Gastrocnemius medialis (tissue), 4 donors: ENCODE measurements around the gene CENPO. TPM values are rescaled to one million over a fixed set of nuclear protein-coding genes. Genes with fewer than 3 reads are reported as not detected.

Experiments
- ATAC-seq, 2 donors: fragments of 150-250 bp; one replicate each; pipeline ENCODE4 v1.9.1; 2016
- DNase-seq, 2 donors: peaks; one replicate each; pipeline ENCODE4 v3.0.0-alpha.2; 2019
- H3K27ac ChIP-seq, 4 donors: fragments of 200-600 bp; sonication (generic); 1 replicate in 1 of 4; 2 replicates in 3 of 4; pipeline ENCODE4 v1.5.1; 2016 to 2018; ENCODE audit warnings: mild to moderate bottlenecking in 2 of 4, moderate library complexity in 1 of 4
- H3K27me3 ChIP-seq, 3 donors: fragments of 200-600 bp; sonication (generic) in 2 of 3; 1 replicate in 1 of 3; 2 replicates in 2 of 3; pipeline versions ENCODE4 v1.5.1 to v1.6.0; 2016 to 2019; ENCODE audit warnings: mild to moderate bottlenecking in 1 of 3, moderate library complexity in 1 of 3
- H3K36me3 ChIP-seq, 2 donors: fragments of 200-600 bp; sonication (generic) in 1 of 2; one replicate each; pipeline ENCODE4 v1.5.1; 2017 to 2018
- H3K4me1 ChIP-seq, 2 donors: fragments of 200-600 bp; sonication (generic) in 1 of 2; one replicate each; pipeline ENCODE4 v1.5.1; 2016 to 2017; ENCODE audit warnings: mild to moderate bottlenecking in 2 of 2
- H3K4me3 ChIP-seq, 4 donors: fragments of 200-600 bp; sonication (generic) in 3 of 4; 1 replicate in 1 of 4; 2 replicates in 3 of 4; pipeline ENCODE4 v1.5.1; 2016 to 2019; ENCODE audit warnings: mild to moderate bottlenecking in 2 of 4
- H3K9me3 ChIP-seq, 3 donors: fragments of 200-600 bp; sonication (generic) in 2 of 3; 1 replicate in 1 of 3; 2 replicates in 2 of 3; pipeline ENCODE4 v1.5.1; 2016 to 2019
- POLR2A ChIP-seq, 2 donors: fragments of 450-650 bp; IDR thresholded peaks; one replicate each; pipeline ENCODE4 v1.6.1; 2017; ENCODE audit warnings: antibody characterized with exemption in 2 of 2, mild to moderate bottlenecking in 2 of 2, moderate library complexity in 2 of 2
- in situ Hi-C, 4 donors: fragments of 200-750 bp; cut with MboI; loops; one replicate each; pipeline versions ENCODE4 v1.15.0 to v1.8.0; 2017; ENCODE audit warnings: low sequenced_read_pairs in 4 of 4
- intact Hi-C: fragments of 100-400 bp; cut with DNase I; formaldehyde crosslinking; loops from one replicate; pipeline ENCODE4 v1.15.1; 2023; ENCODE audit warnings: low total_unique reads
- total RNA-seq, 4 donors: library from RNA; depleted of rRNA; stranded (reverse); fragments of >200 nt; gene quantifications; one replicate each; pipeline versions ENCODE4 v1.1.0 to v1.2.3, GENCODE V29; 2016
- TF ChIP-seq, protein P1 (sequence below), 5 experiments: fragments of 450-650 bp in 3 of 5; fragments of 200-600 bp in 2 of 5; sonication (generic) in 2 of 5; IDR thresholded peaks in 4 of 5; conservative IDR thresholded peaks in 1 of 5; 1 replicate in 4 of 5; 2 replicates in 1 of 5; pipeline ENCODE4 v1.5.1; 2016 to 2019; ENCODE audit warnings: antibody characterized with exemption in 5 of 5, mild to moderate bottlenecking in 3 of 5, moderate library complexity in 3 of 5

CENPO gene
- total RNA-seq, 4 donors from 2014 or later = 1.2 to 3.6 (median 2.7) TPM

DNA sequence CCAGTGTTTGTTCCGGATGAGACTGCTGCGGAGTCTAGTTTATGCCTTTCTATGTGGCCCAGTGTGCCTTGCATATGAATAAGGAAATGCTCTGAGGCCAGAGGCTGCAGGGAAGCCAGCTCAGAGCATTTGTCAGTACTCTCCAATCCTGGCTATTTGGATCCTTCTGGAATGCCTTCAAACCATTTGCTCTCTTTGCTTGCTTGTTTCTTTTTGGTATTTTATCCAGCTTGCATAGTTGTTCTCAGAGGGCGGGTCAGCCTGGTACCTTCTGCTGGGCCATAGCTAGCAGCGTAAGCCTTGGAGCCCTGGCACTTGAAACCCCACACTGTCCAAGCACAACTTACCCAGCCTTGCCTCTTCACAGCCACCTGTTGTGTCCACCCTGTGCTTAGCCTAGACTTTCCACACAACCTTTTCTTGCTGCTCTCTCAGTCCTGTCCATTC, 20.5 kb downstream of the CENPO start:
- no peak for TF ChIP-seq POLR2A (IDR thresholded peaks at IDR 0.05)
- TF ChIP-seq, protein P1, sequence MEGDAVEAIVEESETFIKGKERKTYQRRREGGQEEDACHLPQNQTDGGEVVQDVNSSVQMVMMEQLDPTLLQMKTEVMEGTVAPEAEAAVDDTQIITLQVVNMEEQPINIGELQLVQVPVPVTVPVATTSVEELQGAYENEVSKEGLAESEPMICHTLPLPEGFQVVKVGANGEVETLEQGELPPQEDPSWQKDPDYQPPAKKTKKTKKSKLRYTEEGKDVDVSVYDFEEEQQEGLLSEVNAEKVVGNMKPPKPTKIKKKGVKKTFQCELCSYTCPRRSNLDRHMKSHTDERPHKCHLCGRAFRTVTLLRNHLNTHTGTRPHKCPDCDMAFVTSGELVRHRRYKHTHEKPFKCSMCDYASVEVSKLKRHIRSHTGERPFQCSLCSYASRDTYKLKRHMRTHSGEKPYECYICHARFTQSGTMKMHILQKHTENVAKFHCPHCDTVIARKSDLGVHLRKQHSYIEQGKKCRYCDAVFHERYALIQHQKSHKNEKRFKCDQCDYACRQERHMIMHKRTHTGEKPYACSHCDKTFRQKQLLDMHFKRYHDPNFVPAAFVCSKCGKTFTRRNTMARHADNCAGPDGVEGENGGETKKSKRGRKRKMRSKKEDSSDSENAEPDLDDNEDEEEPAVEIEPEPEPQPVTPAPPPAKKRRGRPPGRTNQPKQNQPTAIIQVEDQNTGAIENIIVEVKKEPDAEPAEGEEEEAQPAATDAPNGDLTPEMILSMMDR (IDR thresholded peaks at IDR 0.05 in 4 of 5, conservative IDR thresholded peaks at IDR 0.05 in 1 of 5) = no peak
- no peak for ATAC-seq
- H3K4me1 ChIP-seq = peaks cover 0 to 5% of the 10 kb centered on the region in 2 donors

DNA sequence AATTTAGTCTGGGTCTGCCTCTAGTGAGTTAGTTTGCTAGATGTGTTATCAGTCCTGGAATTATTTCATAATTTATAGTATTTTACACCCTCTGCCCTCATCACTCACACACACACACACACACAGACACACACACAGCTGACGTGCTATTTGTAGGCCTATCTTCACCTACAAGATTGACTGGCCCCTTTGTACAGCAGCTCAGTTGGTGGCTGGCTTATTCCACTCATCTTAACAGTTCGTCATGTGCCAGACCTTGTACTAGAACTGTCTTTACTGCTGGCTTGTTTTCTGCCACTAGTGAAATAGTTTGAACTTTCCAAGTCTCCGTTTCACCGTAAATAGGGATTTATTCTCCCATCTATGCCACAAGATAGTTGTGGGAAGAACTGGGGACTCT, 21.3 kb downstream of the CENPO start:
- peaks cover 0 to 5% of the 10 kb centered on the region in 2 donors for H3K4me1 ChIP-seq
- intact Hi-C loops = no loop called here
- H3K27me3 ChIP-seq = no peaks in the 10 kb centered on the region
- H3K27ac ChIP-seq = no peak overlapping the region
- ATAC-seq (no peak), DNase-seq (no peak)
- H3K36me3 ChIP-seq = peaks cover 0 to 7% of the 10 kb centered on the region in 2 donors
- no peak overlapping the region for H3K4me3 ChIP-seq
- no peaks in the 10 kb centered on the region for H3K9me3 ChIP-seq
- TF ChIP-seq, protein P1 (IDR thresholded peaks at IDR 0.05 in 4 of 5, conservative IDR thresholded peaks at IDR 0.05 in 1 of 5) = no peak
- no peak for TF ChIP-seq POLR2A (IDR thresholded peaks at IDR 0.05)
- in situ Hi-C loops = no loop called here

More for the DNA sequence above, 20.5 kb downstream of the CENPO start:
- Histone ChIP-seq H3K27ac (no peak overlapping the region), H3K4me3 (no peak overlapping the region), H3K27me3 (no peaks in the 10 kb centered on the region), H3K36me3 (no peaks in the 10 kb centered on the region), H3K9me3 (no peaks in the 10 kb centered on the region)
- in situ Hi-C loops = no loop called here
- no peak for DNase-seq
- intact Hi-C loops = no loop called here

DNA sequence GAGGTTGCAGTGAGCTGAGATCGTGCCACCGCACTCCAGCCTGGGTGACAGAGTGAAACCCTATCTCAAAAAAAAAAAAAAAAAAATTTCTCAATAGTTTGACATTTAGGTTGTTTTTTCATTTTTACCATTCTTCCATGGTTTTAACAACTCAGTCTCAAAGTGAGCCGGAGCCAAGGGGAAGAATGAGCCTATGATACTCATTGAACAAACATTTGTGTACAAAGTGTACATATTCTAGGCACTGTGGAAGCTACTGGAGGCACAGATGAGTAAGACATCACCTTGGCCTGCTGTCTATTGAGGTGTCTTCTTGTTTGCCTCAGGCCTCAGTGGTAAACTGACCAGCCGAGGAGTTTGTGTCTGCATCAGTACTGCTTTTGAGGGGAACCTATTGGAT, 21.9 kb downstream of the CENPO start:
- H3K36me3 ChIP-seq = peaks cover 0 to 10% of the 10 kb centered on the region in 2 donors
- in situ Hi-C loops = no loop called here
- H3K4me1 ChIP-seq = peaks cover 0 to 5% of the 10 kb centered on the region in 2 donors
- TF ChIP-seq POLR2A (IDR thresholded peaks at IDR 0.05) = no peak
- TF ChIP-seq, protein P1 (IDR thresholded peaks at IDR 0.05 in 4 of 5, conservative IDR thresholded peaks at IDR 0.05 in 1 of 5) = no peak
- no peak overlapping the region for H3K4me3 ChIP-seq
- intact Hi-C loops = no loop called here
- DNase-seq (no peak), ATAC-seq (no peak)
- no peak overlapping the region for H3K27ac ChIP-seq
- no peaks in the 10 kb centered on the region for H3K9me3 ChIP-seq
- H3K27me3 ChIP-seq = no peaks in the 10 kb centered on the region

DNA sequence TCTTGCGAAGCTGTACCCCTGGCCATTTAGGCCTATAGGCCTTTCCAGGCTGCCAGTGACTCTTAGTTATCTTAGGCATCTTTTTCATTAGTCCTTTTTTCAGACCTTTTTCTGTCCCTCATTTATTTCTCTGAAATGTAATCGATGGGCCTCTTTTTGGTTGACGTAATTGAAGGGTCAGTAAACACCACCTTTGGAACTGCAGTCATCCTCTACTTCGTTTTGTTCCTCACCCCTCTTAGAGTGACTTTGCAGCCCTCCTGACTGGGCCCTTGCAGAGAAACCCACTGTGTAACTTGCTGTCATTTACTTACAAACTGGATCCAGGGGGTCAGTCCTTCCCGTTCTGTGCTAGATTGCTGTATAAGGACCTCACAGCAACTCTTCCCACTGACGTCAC, 23.2 kb downstream of the CENPO start:
- in situ Hi-C loops = no loop called here

More for the DNA sequence above, 23.2 kb downstream of the CENPO start:
- TF ChIP-seq POLR2A (IDR thresholded peaks at IDR 0.05) = no peak
- TF ChIP-seq, protein P1 (IDR thresholded peaks at IDR 0.05 in 4 of 5, conservative IDR thresholded peaks at IDR 0.05 in 1 of 5) = no peak
- Histone ChIP-seq H3K4me1 (peaks cover 0 to 5% of the 10 kb centered on the region in 2 donors), H3K4me3 (no peak overlapping the region), H3K36me3 (peaks cover 0 to 11% of the 10 kb centered on the region in 2 donors), H3K27ac (no peak overlapping the region), H3K9me3 (no peaks in the 10 kb centered on the region), H3K27me3 (no peaks in the 10 kb centered on the region)
- DNase-seq (no peak), ATAC-seq (no peak)
- intact Hi-C loops = no loop called here
